ENCODE results near the gene AIRE. TPM values are rescaled to one million over a fixed set of nuclear protein-coding genes. Genes with fewer than 3 reads are reported as not detected.
A peak's percentile ranks its signal among the peaks of the same experiment; 100 is the strongest.

The AIRE gene
- total RNA-seq, 1 donor from 2014 or later = 0.17 TPM

- TF ChIP-seq CTCF (IDR thresholded peaks at IDR 0.05; ENCODE audit: insufficient read depth, low read length, poor library complexity, severe bottlenecking) = no peak
- H3K27me3 ChIP-seq (ENCODE audit: control insufficient read depth, insufficient read depth, low read length) = peaks cover 15% of the 10 kb centered on the region
- H3K36me3 ChIP-seq (ENCODE audit: control insufficient read depth, insufficient read depth, low read length) = no peaks in the 10 kb centered on the region
- no peak for DNase-seq (ENCODE audit: low read depth)
- no peak overlapping the region for H3K4me3 ChIP-seq (ENCODE audit: low read depth, low read length)
These were observed 48.0 kb downstream of the AIRE start for GRCh38 chr21:44333509-44334328.

GRCh38 chr21:44334329-44335030, 48.8 kb downstream of the AIRE start:
- H3K27me3 ChIP-seq (ENCODE audit: control insufficient read depth, insufficient read depth, low read length) = peaks cover 15% of the 10 kb centered on the region
- H3K4me3 ChIP-seq (ENCODE audit: low read depth, low read length) = no peak overlapping the region
- DNase-seq (ENCODE audit: low read depth) = no peak
- TF ChIP-seq CTCF (IDR thresholded peaks at IDR 0.05; ENCODE audit: insufficient read depth, low read length, poor library complexity, severe bottlenecking) = no peak
- no peaks in the 10 kb centered on the region for H3K36me3 ChIP-seq (ENCODE audit: control insufficient read depth, insufficient read depth, low read length)

- no peak for DNase-seq (ENCODE audit: low read depth)
- TF ChIP-seq CTCF (IDR thresholded peaks at IDR 0.05; ENCODE audit: insufficient read depth, low read length, poor library complexity, severe bottlenecking) = no peak
- no peaks in the 10 kb centered on the region for H3K36me3 ChIP-seq (ENCODE audit: control insufficient read depth, insufficient read depth, low read length)
These were observed 49.8 kb downstream of the AIRE start for GRCh38 chr21:44335266-44336059.

GRCh38 chr21:44337449-44337848, 51.8 kb downstream of the AIRE start:
- TF ChIP-seq CTCF (IDR thresholded peaks at IDR 0.05; ENCODE audit: insufficient read depth, low read length, poor library complexity, severe bottlenecking) = no peak
- Histone ChIP-seq H3K4me3 (ENCODE audit: low read depth, low read length) (no peak overlapping the region), H3K27me3 (ENCODE audit: control insufficient read depth, insufficient read depth, low read length) (peaks cover 10% of the 10 kb centered on the region), H3K36me3 (ENCODE audit: control insufficient read depth, insufficient read depth, low read length) (no peaks in the 10 kb centered on the region)
- DNase-seq (ENCODE audit: low read depth) = no peak

More at GRCh38 chr21:44335266-44336059, 49.8 kb downstream of the AIRE start:
- Histone ChIP-seq H3K27me3 (ENCODE audit: control insufficient read depth, insufficient read depth, low read length) (peaks cover 14% of the 10 kb centered on the region), H3K4me3 (ENCODE audit: low read depth, low read length) (no peak overlapping the region)

DNA sequence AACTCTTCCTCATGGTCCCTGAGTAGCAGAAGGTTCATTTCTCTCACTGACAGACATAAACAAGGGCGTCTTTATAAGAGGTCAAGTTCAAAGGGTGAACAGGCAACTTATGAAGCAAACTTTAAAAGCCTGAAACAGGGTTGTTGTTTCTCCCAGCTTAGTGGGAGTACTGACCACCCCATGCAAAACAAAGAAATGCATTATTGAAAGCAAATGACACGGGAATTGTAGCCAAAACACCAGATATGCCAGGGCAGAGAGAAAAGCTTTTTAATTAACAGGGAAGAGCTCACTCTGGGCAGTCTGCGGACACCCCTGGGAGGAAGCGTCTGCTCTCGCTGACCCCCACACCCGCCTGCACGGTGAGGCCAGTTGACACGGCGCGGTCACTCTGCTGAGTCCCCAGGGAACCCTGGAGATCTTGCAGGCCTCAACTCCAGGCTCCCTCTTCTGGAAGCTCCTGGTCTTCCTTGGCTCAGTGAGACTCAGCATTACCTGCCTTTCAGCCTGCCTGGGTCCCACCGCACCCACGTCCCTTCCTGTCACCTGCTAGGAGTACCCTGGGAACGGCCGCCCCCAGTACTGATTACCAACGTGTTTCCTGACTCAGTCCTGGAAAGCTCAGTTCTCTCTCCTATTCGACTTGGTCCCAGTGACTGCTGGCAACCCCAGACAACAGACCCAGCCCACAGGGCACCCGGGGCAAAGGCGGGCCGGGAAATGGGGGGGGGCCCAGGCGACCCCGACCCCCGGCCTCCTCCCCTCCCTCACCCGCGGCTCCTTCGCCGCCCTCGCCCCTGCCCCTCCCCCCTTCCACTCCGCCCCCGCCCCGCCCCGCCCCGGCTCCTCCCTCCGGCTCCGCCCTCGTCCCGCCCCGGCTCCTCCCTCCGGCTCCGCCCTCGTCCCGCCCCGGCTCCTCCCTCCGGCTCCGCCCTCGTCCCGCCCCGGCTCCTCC, 52.5 kb downstream of the AIRE start:
- TF ChIP-seq CTCF (IDR thresholded peaks at IDR 0.05; ENCODE audit: insufficient read depth, low read length, poor library complexity, severe bottlenecking) = peak; percentile 42
- peak; percentile 25 for DNase-seq (ENCODE audit: low read depth)

More for the DNA sequence above, 52.5 kb downstream of the AIRE start:
- peaks cover 7% of the 10 kb centered on the region for H3K27me3 ChIP-seq (ENCODE audit: control insufficient read depth, insufficient read depth, low read length)
- peak overlapping the region; percentile 39 for H3K4me3 ChIP-seq (ENCODE audit: low read depth, low read length)
- H3K36me3 ChIP-seq (ENCODE audit: control insufficient read depth, insufficient read depth, low read length) = no peaks in the 10 kb centered on the region
